GM19351 (cell line): ENCODE measurements around the gene N4BP2L2.

Experiments used
- ATAC-seq: cut with Tn5 transposase; IDR thresholded peaks from one replicate; pipeline ENCODE4 v1.9.1; 2021; ENCODE audit warnings: mild to moderate bottlenecking, moderate library complexity; ENCODE audit not compliant: unreplicated experiment

Gene N4BP2L2

GRCh38 chr13:32535115-32535514 lies 3.5 kb downstream of the N4BP2L2 start:
- no peak for ATAC-seq

- ATAC-seq, result peak; percentile 71
Observed at GRCh38 chr13:32530841-32531253, 7.7 kb downstream of the N4BP2L2 start.

- no peak for ATAC-seq
Observed at GRCh38 chr13:32528358-32528757, 10.2 kb downstream of the N4BP2L2 start.

- ATAC-seq, result no peak
Observed at GRCh38 chr13:32527151-32527550, 11.4 kb downstream of the N4BP2L2 start.

DNA sequence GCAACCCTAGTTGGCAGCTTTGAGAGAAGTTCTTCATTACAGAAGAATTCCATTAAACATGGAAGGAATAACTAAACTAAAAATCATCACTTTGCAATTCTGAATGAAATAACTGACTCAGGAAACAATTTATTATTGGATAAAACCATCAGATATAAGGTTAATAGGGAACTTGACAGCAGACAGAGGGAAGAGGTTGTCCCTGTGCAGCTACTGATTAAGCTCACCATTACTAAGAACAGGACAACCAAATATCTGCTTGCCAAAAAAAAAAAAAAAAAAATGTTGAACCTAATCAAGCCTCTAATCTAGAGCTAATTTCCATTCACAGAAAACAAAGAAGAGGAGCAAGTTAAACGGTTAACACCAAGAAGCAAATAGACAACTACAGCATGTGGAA lies 12.8 kb downstream of the N4BP2L2 start:
- ATAC-seq, result no peak

GRCh38 chr13:32515246-32515645 lies 23.3 kb downstream of the N4BP2L2 start:
- ATAC-seq, result no peak

GRCh38 chr13:32511482-32511881 lies 27.1 kb downstream of the N4BP2L2 start:
- no peak for ATAC-seq

DNA sequence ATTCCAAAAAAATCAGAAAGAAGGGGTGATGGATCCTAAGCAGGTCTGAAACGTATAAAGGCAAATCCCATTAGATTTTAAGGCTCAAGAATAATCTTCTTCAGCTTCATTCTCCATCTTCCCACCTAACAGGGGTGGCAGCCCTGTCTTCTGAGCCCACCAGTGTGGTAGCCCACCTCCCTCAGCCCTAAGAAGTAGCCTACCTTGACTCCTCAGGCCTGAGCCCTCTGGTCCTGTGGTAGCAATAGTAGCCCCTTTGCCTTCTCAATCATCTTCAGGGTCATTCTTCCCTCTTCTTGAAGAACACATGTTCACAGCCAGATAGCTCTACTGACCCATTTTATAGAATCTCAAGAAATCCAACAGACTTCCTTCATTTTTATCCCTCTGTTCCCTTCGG lies 33.7 kb downstream of the N4BP2L2 start:
- ATAC-seq, result no peak

DNA sequence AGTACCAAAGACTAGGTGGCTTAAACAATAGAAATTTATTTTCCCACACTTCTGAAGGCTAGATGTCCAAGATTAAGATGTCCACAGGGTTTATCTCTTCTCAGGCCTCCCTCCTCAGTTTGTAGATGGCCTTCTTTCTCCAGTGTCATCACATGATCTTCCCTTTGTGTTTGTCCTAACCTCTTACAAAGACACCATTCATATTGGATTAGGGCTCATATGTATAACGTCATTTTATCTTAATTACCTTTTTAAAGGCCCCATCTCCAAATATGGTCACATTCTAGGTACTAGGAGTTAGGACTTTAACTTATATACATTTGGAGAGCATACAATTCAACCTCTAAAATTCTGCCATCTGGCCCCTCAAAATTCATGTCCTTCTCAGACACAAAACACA lies 34.3 kb downstream of the N4BP2L2 start:
- ATAC-seq, result no peak

GRCh38 chr13:32503727-32504126 lies 34.9 kb downstream of the N4BP2L2 start:
- no peak for ATAC-seq

DNA sequence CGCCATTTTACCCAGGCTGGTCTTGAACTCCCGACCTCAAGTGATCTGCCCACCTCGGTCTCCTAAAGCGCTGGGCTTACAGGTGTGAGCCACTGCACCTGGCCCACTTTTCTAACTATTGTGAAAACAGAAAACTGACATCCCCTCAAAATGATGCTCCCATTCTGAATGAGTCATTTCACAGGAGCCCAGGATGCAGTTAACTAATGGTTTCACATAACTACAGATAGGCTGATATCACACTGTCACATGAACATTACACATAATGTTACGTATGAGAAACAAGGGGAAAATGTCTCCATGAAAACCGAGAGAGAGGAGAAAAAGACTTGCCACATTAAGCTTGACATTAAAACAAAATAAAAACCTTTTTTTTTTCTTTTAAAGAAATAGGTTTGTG lies 37.5 kb downstream of the N4BP2L2 start:
- no peak for ATAC-seq

GRCh38 chr13:32499538-32500210 lies 38.9 kb downstream of the N4BP2L2 start:
- no peak for ATAC-seq

DNA sequence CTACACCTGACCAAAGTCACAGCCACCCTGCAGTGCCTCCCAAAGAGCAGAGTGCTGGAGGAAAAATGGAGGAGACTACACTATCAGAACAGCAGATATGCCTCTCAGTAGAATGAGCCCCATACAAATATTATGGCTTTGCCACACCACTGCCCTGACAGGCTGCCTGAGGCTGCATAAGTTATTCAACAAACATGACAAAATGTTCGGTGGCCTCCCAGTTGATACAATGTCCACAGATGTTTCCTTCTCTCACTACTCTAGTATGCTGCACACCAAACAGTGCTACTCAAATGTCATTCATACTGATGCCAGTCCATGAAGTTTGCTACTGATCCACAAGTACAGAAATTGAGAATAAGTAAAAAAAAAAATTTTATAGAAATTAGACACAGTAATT lies 41.0 kb downstream of the N4BP2L2 start:
- no peak for ATAC-seq

DNA sequence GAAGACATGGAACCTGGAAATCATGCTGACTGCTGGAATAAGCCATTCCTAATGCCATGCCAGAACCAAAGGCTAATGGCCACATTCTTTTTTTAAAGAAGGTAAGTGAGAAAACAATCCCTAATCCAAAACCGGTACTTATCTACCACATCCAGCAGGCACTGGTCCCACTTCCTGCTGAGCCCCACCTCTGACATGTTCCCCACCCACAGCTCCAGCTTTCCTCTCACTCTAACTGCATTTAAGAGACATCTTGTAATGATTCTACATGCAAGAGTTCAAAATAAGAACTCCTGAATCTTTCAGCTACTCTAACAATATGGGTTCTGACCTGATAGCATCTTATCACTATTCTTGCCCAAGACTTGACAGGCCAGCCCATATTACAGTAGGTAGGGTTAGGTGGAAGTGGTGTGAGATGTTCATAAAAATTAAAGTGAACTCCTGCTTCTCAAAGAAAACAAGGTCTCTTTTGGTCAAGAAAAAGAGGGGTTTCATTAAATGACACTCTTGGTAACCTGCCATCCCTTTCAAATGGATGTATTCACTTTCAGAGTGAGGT lies 41.9 kb downstream of the N4BP2L2 start:
- ATAC-seq, result no peak

DNA sequence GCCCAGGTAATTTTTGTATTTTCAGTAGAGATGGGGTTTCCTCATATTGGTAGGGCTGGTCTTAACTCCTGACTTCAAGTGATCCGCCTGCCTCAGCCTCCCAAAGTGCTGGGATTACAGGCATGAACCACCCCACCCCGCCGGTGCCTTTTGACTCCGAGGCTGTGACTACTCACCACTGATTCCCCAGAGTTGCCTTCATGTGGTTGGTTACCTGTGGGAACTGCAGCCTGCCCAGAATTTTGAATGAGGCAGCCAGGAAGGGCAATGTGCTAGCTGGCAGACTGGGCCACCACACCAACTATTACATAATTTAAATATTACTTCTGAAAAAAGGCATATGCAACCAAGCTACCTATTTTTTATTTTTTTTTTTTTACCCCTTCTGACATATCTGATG lies 42.8 kb downstream of the N4BP2L2 start:
- no peak for ATAC-seq

GRCh38 chr13:32495429-32495828 lies 43.2 kb downstream of the N4BP2L2 start:
- ATAC-seq, result no peak

DNA sequence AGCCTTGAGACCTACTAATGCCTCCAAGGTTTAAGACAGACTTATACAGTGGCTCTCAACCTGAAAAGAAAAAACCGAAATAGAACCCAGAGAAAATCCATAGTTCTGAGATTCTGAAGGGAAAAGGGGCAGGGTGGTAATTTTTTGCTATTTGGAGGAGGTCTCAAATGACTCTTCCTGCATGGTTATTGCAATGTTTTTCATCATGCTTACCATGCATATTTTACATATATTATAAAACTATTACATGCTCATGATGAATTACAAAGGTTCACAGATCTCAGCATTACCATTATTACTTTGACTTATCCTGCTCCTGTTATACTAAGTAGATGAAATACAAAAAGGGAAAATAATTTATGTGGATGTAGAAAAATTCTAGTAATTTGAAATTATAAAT lies 47.6 kb downstream of the N4BP2L2 start:
- ATAC-seq, result no peak

DNA sequence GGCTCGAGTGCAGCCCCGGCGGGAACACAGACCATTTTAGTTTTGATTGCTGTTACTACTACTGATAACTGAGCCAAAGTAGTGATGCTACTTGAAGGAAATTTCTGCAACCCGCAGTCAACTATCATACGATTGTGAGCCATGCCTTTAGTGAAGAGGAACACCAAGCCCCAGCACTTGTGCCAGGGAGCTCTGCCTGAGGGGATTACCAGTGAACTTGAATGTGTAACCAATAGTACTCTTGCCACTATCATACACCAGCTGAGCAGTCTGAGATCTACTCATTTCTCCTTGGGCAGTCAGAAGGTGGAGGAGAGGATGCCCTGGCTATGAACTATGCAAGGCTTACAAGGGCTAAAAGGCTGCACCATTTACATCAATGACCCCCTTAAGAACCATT lies 61.7 kb downstream of the N4BP2L2 start:
- no peak for ATAC-seq

DNA sequence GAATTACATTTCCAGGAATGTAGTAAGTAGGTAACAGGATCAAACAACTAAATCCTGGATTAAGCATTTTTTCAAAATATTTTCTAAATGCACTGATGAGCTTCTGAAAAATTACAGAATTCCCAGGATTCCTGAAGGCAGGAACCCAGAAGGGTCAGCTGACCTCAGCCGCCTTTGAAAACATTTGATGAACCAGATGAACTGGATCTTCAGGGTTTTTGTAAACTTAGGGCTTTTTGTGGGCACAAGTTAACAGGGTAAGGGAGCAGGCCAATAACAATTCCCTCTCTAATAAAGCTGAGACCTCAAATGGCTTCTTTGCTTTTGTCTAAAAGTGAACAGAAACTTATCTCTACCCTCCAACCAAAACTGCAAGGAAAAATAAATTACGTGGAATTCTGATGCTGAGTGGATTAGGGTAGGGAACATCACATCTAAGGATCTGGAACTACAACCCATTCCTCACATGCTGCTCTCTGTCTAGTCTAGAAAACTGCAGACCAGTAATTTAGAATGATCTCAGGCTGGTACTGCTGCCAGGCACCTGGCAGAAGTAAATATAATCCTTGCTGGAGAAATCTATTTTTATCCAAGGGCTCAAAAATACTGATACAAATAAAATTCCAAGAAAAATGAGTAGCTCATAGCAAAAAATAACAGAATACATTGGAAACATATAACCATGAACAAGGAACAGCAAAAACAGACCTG lies 62.4 kb downstream of the N4BP2L2 start:
- ATAC-seq, result no peak

GRCh38 chr13:32474999-32475792 lies 63.4 kb downstream of the N4BP2L2 start:
- ATAC-seq, result no peak

- ATAC-seq, result no peak
Observed at GRCh38 chr13:32473650-32474049, 64.9 kb downstream of the N4BP2L2 start.
